H1 (cell line): ENCODE data around the gene DNAJC7. TPM values are rescaled to one million over a fixed set of nuclear protein-coding genes. Genes with fewer than 3 reads are reported as not detected.

Experiments used
- CTCF ChIA-PET: fragments of 300-600 bp; sonication (Branson Sonifier 250); formaldehyde crosslinking; loops from one replicate; lab custom pipeline; 2021; ENCODE audit not compliant: partially characterized antibody; lab: Charles Lee
- POLR2A ChIA-PET: fragments of 300-600 bp; sonication (Branson Sonifier 250); formaldehyde crosslinking; loops from one replicate; lab custom pipeline; 2021; ENCODE audit warnings: inconsistent platforms; ENCODE audit not compliant: partially characterized antibody; lab: Charles Lee
- DNase-seq, 2 experiments: peaks; one replicate each; pipeline versions ENCODE4 v3.0.0 to v3.0.0-alpha.2; 2010 to 2022; ENCODE audit warnings: low spot score in 2 of 2, low read depth in 1 of 2, mixed read lengths in 1 of 2
- FAIRE-seq: peaks from 2 replicates; lab custom pipeline; 2011; peaks lifted over from hg19 to GRCh38; lab: Jason Lieb, UNC
- H2AFZ ChIP-seq: 2 replicates; pipeline ENCODE4 v1.8.1; 2012; ENCODE audit warnings: low read length, inconsistent platforms
- H2AK5ac ChIP-seq: 2 replicates; pipeline ENCODE4 v1.6.1; 2013; ENCODE audit warnings: low read depth, low read length
- H2BK120ac ChIP-seq: replicated peaks from 2 replicates; pipeline ENCODE3; 2013; ENCODE audit warnings: low read depth, low read length, inconsistent platforms
- H2BK12ac ChIP-seq: 2 replicates; pipeline ENCODE4 v1.6.1; 2013; ENCODE audit warnings: low read depth, low read length
- H2BK15ac ChIP-seq: 2 replicates; pipeline ENCODE4 v1.6.1; 2013; ENCODE audit warnings: low read length
- H2BK20ac ChIP-seq: 2 replicates; pipeline ENCODE4 v1.6.1; 2013; ENCODE audit warnings: low read length
- H2BK5ac ChIP-seq: 2 replicates; pipeline ENCODE4 v1.6.1; 2013; ENCODE audit warnings: low read depth, low read length
- H3K14ac ChIP-seq: 2 replicates; pipeline ENCODE4 v1.6.1; 2013; ENCODE audit warnings: inconsistent platforms; ENCODE audit not compliant: insufficient read length
- H3K18ac ChIP-seq: 2 replicates; pipeline ENCODE4 v1.6.1; 2013; ENCODE audit warnings: low read length; ENCODE audit errors: extremely low read depth
- H3K23ac ChIP-seq: 2 replicates; pipeline ENCODE4 v1.6.1; 2013; ENCODE audit warnings: inconsistent platforms; ENCODE audit not compliant: insufficient read length
- H3K23me2 ChIP-seq: 2 replicates; pipeline ENCODE4 v1.6.1; 2013; ENCODE audit warnings: low read depth, low read length
- H3K27ac ChIP-seq: 2 replicates; pipeline ENCODE4 v1.6.1; 2011; ENCODE audit warnings: low read depth, low read length, inconsistent platforms
- H3K27me3 ChIP-seq, 4 experiments: replicated peaks in 1 of 4; 1 replicate in 1 of 4; 2 replicates in 3 of 4; pipeline versions ENCODE4 v1.6.1 to v1.8.1; 2011 to 2013; ENCODE audit warnings: low read length in 3 of 4, mild to moderate bottlenecking in 3 of 4, inconsistent platforms in 2 of 4, mixed read lengths in 2 of 4, moderate library complexity in 1 of 4; ENCODE audit not compliant: control insufficient read depth in 3 of 4, insufficient read depth in 3 of 4; ENCODE audit errors: extremely low read depth in 1 of 4
- H3K36me3 ChIP-seq, 4 experiments: 2 replicates each; pipeline versions ENCODE4 v1.6.1 to v1.8.1; 2011 to 2013; ENCODE audit warnings: mild to moderate bottlenecking in 4 of 4, low read length in 3 of 4, moderate library complexity in 2 of 4, control low read depth in 1 of 4, inconsistent platforms in 1 of 4; ENCODE audit not compliant: insufficient read depth in 4 of 4, control insufficient read depth in 2 of 4
- H3K4ac ChIP-seq: replicated peaks from 2 replicates; pipeline ENCODE3; 2013; ENCODE audit warnings: low read length, low read depth, mixed read lengths, inconsistent platforms; ENCODE audit not compliant: insufficient read length
- H3K4me1 ChIP-seq, 4 experiments: replicated peaks in 1 of 4; 1 replicate in 1 of 4; 2 replicates in 3 of 4; pipeline versions ENCODE4 v1.6.1 to v1.8.1; 2011 to 2013; ENCODE audit warnings: low read length in 3 of 4, inconsistent platforms in 2 of 4, mixed read lengths in 1 of 4; ENCODE audit not compliant: insufficient read depth in 4 of 4, control insufficient read depth in 3 of 4
- H3K4me2 ChIP-seq, 2 experiments: 2 replicates each; pipeline versions ENCODE4 v1.6.1 to v1.8.1; 2011 to 2013; ENCODE audit warnings: low read depth in 2 of 2, low read length in 2 of 2, control low read depth in 1 of 2, inconsistent platforms in 1 of 2, mild to moderate bottlenecking in 1 of 2; ENCODE audit not compliant: insufficient read depth in 1 of 2
- H3K4me3 ChIP-seq, 4 experiments: fragments of 200-600, 300-600 bp in 1 of 4; sonication (generic), shearing (Covaris generic), sonication (Bioruptor Twin) in 1 of 4; 2 replicates each; pipeline versions ENCODE4 v1.5.1 to v1.8.1; 2011 to 2016; ENCODE audit warnings: low read length in 4 of 4, low read depth in 3 of 4, control low read depth in 2 of 4, inconsistent platforms in 2 of 4, mild to moderate bottlenecking in 2 of 4, mixed read lengths in 1 of 4, moderate library complexity in 1 of 4; ENCODE audit not compliant: insufficient read depth in 2 of 4; ENCODE audit errors: extremely low read depth in 1 of 4
- H3K56ac ChIP-seq: replicated peaks from 2 replicates; pipeline ENCODE3; 2013; ENCODE audit warnings: low read depth, mild to moderate bottlenecking, mixed read lengths, low read length, inconsistent platforms; ENCODE audit not compliant: insufficient read length
- H3K79me1 ChIP-seq: 2 replicates; pipeline ENCODE4 v1.6.1; 2013; ENCODE audit warnings: low read depth, low read length, control low read depth
- H3K79me2 ChIP-seq, 2 experiments: 2 replicates each; pipeline versions ENCODE4 v1.6.1 to v1.8.1; 2012 to 2013; ENCODE audit warnings: low read length in 2 of 2, mild to moderate bottlenecking in 2 of 2, inconsistent platforms in 1 of 2; ENCODE audit not compliant: insufficient read depth in 2 of 2, control insufficient read depth in 1 of 2
- H3K9ac ChIP-seq, 4 experiments: replicated peaks in 1 of 4; 1 replicate in 1 of 4; 2 replicates in 3 of 4; pipeline versions ENCODE4 v1.6.1 to v1.8.1; 2011 to 2013; ENCODE audit warnings: low read depth in 3 of 4, low read length in 3 of 4, control low read depth in 2 of 4, mild to moderate bottlenecking in 2 of 4, moderate library complexity in 2 of 4, inconsistent platforms in 1 of 4; ENCODE audit errors: extremely low read depth in 1 of 4
- H3K9me3 ChIP-seq, 2 experiments: 2 replicates each; pipeline versions ENCODE4 v1.6.1 to v1.8.1; 2012 to 2013; ENCODE audit warnings: mild to moderate bottlenecking in 2 of 2, moderate library complexity in 2 of 2, control low read depth in 1 of 2, inconsistent platforms in 1 of 2, low read depth in 1 of 2, low read length in 1 of 2, mixed read lengths in 1 of 2; ENCODE audit not compliant: insufficient read depth in 2 of 2
- H4K20me1 ChIP-seq, 2 experiments: replicated peaks in 1 of 2; 2 replicates each; pipeline versions ENCODE3 to v1.8.1; 2011 to 2013; ENCODE audit warnings: inconsistent platforms in 2 of 2, low read length in 2 of 2, mild to moderate bottlenecking in 1 of 2; ENCODE audit not compliant: insufficient read depth in 2 of 2, control insufficient read depth in 1 of 2
- H4K5ac ChIP-seq: 2 replicates; pipeline ENCODE4 v1.6.1; 2013; ENCODE audit warnings: low read length, low read depth, mixed read lengths, inconsistent platforms; ENCODE audit not compliant: insufficient read length
- H4K8ac ChIP-seq: 2 replicates; pipeline ENCODE4 v1.8.0; 2013; ENCODE audit warnings: mild to moderate bottlenecking, moderate library complexity, low read length, inconsistent platforms; ENCODE audit not compliant: insufficient read depth; ENCODE audit errors: extremely low read depth
- H4K91ac ChIP-seq: replicated peaks from 2 replicates; pipeline ENCODE3; 2013; ENCODE audit warnings: low read length, mixed read lengths, inconsistent platforms; ENCODE audit not compliant: insufficient read length
- EZH2 ChIP-seq: fragments of 200-600 bp; sonication (generic); IDR thresholded peaks from 2 replicates; pipeline ENCODE4 v1.7.1; 2012; ENCODE audit warnings: low read depth, mild to moderate bottlenecking, moderate library complexity, low read length, inconsistent platforms; ENCODE audit not compliant: severe bottlenecking
- GABPA ChIP-seq: IDR thresholded peaks from 2 replicates; pipeline ENCODE4 v1.6.1; 2011; ENCODE audit warnings: mild to moderate bottlenecking, low read length, moderate library complexity, borderline replicate concordance; ENCODE audit not compliant: insufficient read depth
- JUN ChIP-seq: IDR thresholded peaks from 2 replicates; pipeline ENCODE4 v1.6.1; 2011; ENCODE audit warnings: low read depth, mild to moderate bottlenecking, improper control_type of control experiment, low read length
- JUND ChIP-seq: IDR thresholded peaks from 2 replicates; pipeline ENCODE4 v1.6.1; 2011; ENCODE audit warnings: mild to moderate bottlenecking, improper control_type of control experiment, low read length
- KDM4A ChIP-seq: IDR thresholded peaks from one replicate; pipeline ENCODE4 v1.7.1; 2012; ENCODE audit warnings: low read depth, mild to moderate bottlenecking, moderate library complexity, low read length, inconsistent platforms; ENCODE audit not compliant: severe bottlenecking
- POLR2A ChIP-seq, 2 experiments: IDR thresholded peaks; 1 replicate in 1 of 2; 2 replicates in 1 of 2; pipeline ENCODE4 v1.6.1; 2011; ENCODE audit warnings: low read depth in 2 of 2, low read length in 2 of 2, mild to moderate bottlenecking in 2 of 2; ENCODE audit errors: control extremely low read depth in 1 of 2
- SAP30 ChIP-seq: fragments of 300-600 bp; sonication (generic); IDR thresholded peaks from 2 replicates; pipeline ENCODE4 v1.7.1; 2012; ENCODE audit warnings: low read length, moderate library complexity, mild to moderate bottlenecking, inconsistent platforms; ENCODE audit not compliant: insufficient read depth, insufficient replicate concordance
- SIN3A ChIP-seq, 2 experiments: IDR thresholded peaks in 1 of 2; conservative IDR thresholded peaks in 1 of 2; 2 replicates each; pipeline ENCODE4 v1.6.1; 2011 to 2012; ENCODE audit warnings: low read length in 2 of 2, improper control_type of control experiment in 1 of 2, low read depth in 1 of 2, mild to moderate bottlenecking in 1 of 2
- SRF ChIP-seq: IDR thresholded peaks from 2 replicates; pipeline ENCODE4 v1.6.1; 2011; ENCODE audit warnings: mild to moderate bottlenecking, low read depth, low read length, moderate library complexity
- YY1 ChIP-seq: IDR thresholded peaks from 2 replicates; pipeline ENCODE4 v1.6.1; 2011; ENCODE audit warnings: low read depth, mild to moderate bottlenecking, low read length
- WGBS, 2 experiments: shearing (Covaris generic) in 1 of 2; methylation state at CpG; one replicate each; pipeline versions ENCODE4 v1.1.6 to v1.1.7; 2013 to 2015; ENCODE audit warnings: low lambda C conversion rate in 2 of 2, mixed read lengths in 2 of 2, inconsistent platforms in 1 of 2, low coverage in 1 of 2, missing lambda C conversion rate in 1 of 2; ENCODE audit not compliant: insufficient replicate concordance in 2 of 2, insufficient coverage in 1 of 2, insufficient read length in 1 of 2; ENCODE audit errors: extremely low coverage in 1 of 2, missing lambda C conversion rate in 1 of 2; 5-methylcytosine and 5-hydroxymethylcytosine counted together
- polyA plus RNA-seq, 7 experiments: library from polyadenylated mRNA; depleted of rRNA in 3 of 7; stranded (reverse) in 5 of 7; unstranded in 2 of 7; fragments of >200 nt in 5 of 7; fragments of 200-250 nt in 2 of 7; gene quantifications; 1 replicate in 5 of 7; 2 replicates in 1 of 7; 4 replicates in 1 of 7; pipeline versions ENCODE4 v1.2.1 to v1.2.3, GENCODE V29; 2011 to 2013; ENCODE audit warnings: missing spikeins in 2 of 7, mixed read lengths in 2 of 7
- total RNA-seq: library from RNA; stranded (reverse); fragmentation: NEBNext Ultra II Directional; extraction: Animal tissue kit (Norgen Biotek cat#: 25700); gene quantifications from 2 replicates; pipeline ENCODE4 v1.2.1, GENCODE V29; 2021
- TF ChIP-seq, protein P1 (sequence below): IDR thresholded peaks from 2 replicates; pipeline ENCODE4 v1.6.1; 2011; ENCODE audit warnings: low read depth, mild to moderate bottlenecking, low read length; ENCODE audit not compliant: insufficient read depth

The DNAJC7 gene
- total and polyA plus RNA-seq, 2 of the 8 experiments (the other 6 are each of a cell fraction or from before 2014, with no cell fraction given), result 31.0 to 148 TPM

DNA sequence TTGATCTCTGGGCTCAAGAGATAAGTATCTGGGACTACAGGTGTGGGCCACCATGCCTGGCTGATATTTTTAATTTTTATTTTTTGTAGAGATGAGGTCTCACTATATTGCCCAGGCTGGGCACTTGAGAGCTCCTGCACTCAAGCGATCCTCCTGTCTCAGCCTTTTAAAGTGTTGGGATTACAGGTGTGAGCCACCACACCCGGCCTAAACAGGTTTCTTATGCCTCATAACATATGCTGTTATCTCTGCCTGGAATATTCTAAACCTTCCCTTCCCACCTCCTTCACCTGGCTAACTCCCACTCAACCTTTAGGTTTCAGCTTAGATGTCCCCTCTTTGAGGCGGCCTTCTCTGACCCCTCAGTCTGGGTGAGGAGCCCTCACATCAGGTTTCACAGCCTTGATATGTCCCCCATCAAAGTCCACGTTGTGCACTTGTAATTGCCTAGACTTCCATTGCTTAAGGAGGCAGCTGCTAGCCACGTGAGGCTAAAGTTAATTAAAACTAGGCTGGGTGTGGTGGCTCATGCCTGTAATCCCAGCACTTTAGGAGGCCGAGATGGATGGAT lies 59.3 kb downstream of the DNAJC7 start:
- Histone ChIP-seq H3K18ac (0 out of 2 replicates have a peak overlapping the region, but pooled peaks have one; percentile 48), H3K14ac (no peak overlapping the region), H3K4me2 (peak overlapping the region; percentile 35 to 59; a peak in 2 of 4 replicates), H3K56ac (no peak overlapping the region), H2AFZ (no peak overlapping the region), H4K20me1 (no peaks in the 10 kb centered on the region), H3K9ac (no peak overlapping the region), H3K4me1 (peaks cover 6 to 16% (median 11%) of the 10 kb centered on the region in 4 experiments), H3K79me1 (no peaks in the 10 kb centered on the region), H2AK5ac (0 out of 2 replicates have a peak overlapping the region, but pooled peaks have one; percentile 9), H3K23me2 (no peaks in the 10 kb centered on the region), H2BK120ac (no peak overlapping the region), H2BK15ac (no peak overlapping the region), H3K9me3 (no peaks in the 10 kb centered on the region), H2BK12ac (peak overlapping the region; percentile 44; the same call in 1 of the 2 replicates), H2BK5ac (0 out of 2 replicates have a peak overlapping the region, but pooled peaks have one; percentile 12), H3K4ac (no peak overlapping the region), H3K4me3 (no peak overlapping the region), H3K79me2 (no peaks in the 10 kb centered on the region), H4K8ac (no peak overlapping the region), H3K23ac (no peak overlapping the region), H4K5ac (no peak overlapping the region), H2BK20ac (0 out of 2 replicates have a peak overlapping the region, but pooled peaks have one; percentile 9), H3K27ac (no peak overlapping the region), H3K36me3 (no peaks in the 10 kb centered on the region), H3K27me3 (no peaks in the 10 kb centered on the region), H4K91ac (peak overlapping the region; percentile 44)
- ChIA-PET POLR2A (interaction anchor here (0.6 to 9.7 kb wide), 8 partner anchors 10 to 163 kb away, joined by 3 to 67 read pairs (median 5); partner anchors contain the start of genes ACLY, CNP, DNAJC7 and KAT2A), CTCF (interaction anchor here (0.9 to 11.6 kb wide), 12 partner anchors 12 to 159 kb away, joined by 3 to 205 read pairs (median 7); partner anchors contain the start of genes ACLY, NKIRAS2 and ODAD4)
- DNase-seq (no peak), FAIRE-seq (no peak)
- WGBS, 2 experiments, result 90% methylated on average over 6 of the region's 6 CpGs; no CpG with 5 or more reads in 1 of the 2 experiments
- TF ChIP-seq YY1 (no peak), SIN3A (conservative IDR thresholded peaks at IDR 0.05 in 1 of 2, IDR thresholded peaks at IDR 0.05 in 1 of 2; ENCODE audit: low read depth in 1 of 2, low read length in 2 of 2) (no peak), JUND (no peak), GABPA (no peak), KDM4A (no peak), POLR2A (IDR thresholded peaks at IDR 0.05; ENCODE audit: control extremely low read depth in 1 of 2, low read depth in 2 of 2, low read length in 2 of 2) (no peak), JUN (no peak), SRF (no peak), SAP30 (no peak), EZH2 (no peak)
- TF ChIP-seq, protein P1, sequence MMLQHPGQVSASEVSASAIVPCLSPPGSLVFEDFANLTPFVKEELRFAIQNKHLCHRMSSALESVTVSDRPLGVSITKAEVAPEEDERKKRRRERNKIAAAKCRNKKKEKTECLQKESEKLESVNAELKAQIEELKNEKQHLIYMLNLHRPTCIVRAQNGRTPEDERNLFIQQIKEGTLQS, result no peak
